ENCODE measurements around the gene SH3D19.

GRCh38 chr4:151107063-151107462 lies 218.3 kb downstream of the SH3D19 start:
- no peak for TF ChIP-seq CTCF (IDR thresholded peaks at IDR 0.05)
- TF ChIP-seq POLR2A (IDR thresholded peaks at IDR 0.05) = no peak
- no peak for TF ChIP-seq POLR2AphosphoS5 (IDR thresholded peaks at IDR 0.05)
- no peak for TF ChIP-seq EP300 (IDR thresholded peaks at IDR 0.05)
